ENCODE results near the gene TP73. TPM values are rescaled to one million over a fixed set of nuclear protein-coding genes. Genes with fewer than 3 reads are reported as not detected.
"Not testable (repeated sequence)": the region's sequence is repeated elsewhere in the genome, so short reads cannot be mapped to it uniquely, and the experiment has no call there.

The TP73 gene
- total RNA-seq, 1 experiment from 2014 or later, result 19.2 TPM

DNA sequence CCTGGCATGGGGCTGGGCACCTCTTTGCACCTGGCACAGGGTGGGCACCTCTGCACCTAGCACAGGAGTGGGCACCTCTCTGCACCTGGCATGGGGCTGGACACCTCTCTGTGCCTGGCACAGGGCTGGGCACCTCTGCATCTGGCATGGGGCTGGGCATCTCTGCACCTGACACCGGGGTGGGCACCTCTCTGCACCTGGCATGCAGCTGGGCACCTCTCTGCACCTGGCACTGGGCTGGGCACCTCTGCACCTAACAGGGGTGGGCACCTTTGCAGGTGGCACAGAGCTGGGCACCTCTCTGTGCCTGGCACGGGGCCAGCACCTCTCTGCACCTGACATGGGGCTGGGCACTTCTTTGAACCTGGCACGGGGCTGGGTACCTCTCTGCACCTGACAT lies 70.5 kb downstream of the TP73 start (continued):
- no peak for TF ChIP-seq SIN3A (IDR thresholded peaks at IDR 0.05; ENCODE audit: low read depth)
- no peak for TF ChIP-seq EZH2phosphoT487 (IDR thresholded peaks at IDR 0.05; ENCODE audit: borderline replicate concordance)
- no peak for TF ChIP-seq EGR1 (IDR thresholded peaks at IDR 0.05; ENCODE audit: low read depth)
- no peak for TF ChIP-seq JUND (IDR thresholded peaks at IDR 0.05)
- no peak for TF ChIP-seq ELF1 (IDR thresholded peaks at IDR 0.05; ENCODE audit: borderline replicate concordance, low read depth)
- TF ChIP-seq RAD21 (IDR thresholded peaks at IDR 0.05; ENCODE audit: low read depth), result no peak
- TF ChIP-seq, protein P1, sequence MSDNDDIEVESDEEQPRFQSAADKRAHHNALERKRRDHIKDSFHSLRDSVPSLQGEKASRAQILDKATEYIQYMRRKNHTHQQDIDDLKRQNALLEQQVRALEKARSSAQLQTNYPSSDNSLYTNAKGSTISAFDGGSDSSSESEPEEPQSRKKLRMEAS (IDR thresholded peaks at IDR 0.05), result no peak
- no peak for TF ChIP-seq TCF7L2 (IDR thresholded peaks at IDR 0.05; ENCODE audit: borderline replicate concordance, extremely low read depth, insufficient read depth, insufficient read length)

DNA sequence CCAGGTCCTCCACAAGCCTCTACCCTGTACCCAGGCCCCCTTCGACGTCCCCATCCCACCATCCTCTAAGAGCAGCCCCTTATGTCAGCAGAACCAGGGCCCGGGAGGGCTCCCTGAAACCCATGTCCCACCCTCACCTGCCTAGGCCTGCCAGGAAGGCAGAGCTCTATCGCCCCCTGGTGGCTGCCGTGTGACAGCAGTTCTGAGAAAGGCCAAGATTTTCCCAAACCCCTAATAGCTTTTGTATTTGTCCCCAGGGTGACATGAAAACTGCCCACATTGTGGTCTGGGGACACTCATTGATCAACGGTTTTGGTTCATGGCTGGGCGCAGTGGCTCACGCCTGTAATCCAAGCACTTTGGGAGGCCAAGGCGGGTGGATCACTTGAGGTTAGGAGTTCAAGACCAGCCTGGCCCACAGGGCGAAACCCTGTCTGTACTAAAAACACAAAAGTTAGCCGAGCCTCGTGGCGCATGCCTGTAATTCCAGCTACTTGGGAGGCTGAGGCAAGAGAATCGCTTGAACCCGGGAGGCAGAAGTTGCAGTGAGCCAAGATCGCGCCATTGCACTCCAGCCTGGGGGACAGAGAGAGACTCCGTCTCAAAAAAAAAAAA lies 72.2 kb downstream of the TP73 start:
- H3K4me2 ChIP-seq (ENCODE audit: low read length); H3K4me3 ChIP-seq (replicated peaks in 1 of 2; ENCODE audit: low read depth in 1 of 2, low read length in 2 of 2); H3K79me2 ChIP-seq (ENCODE audit: insufficient read depth, low read length); BruUV-seq (replicated peaks); H3K27me3 ChIP-seq (ENCODE audit: insufficient read depth, low read length); H3K9me2 ChIP-seq (ENCODE audit: insufficient read depth); H3K4me1 ChIP-seq (ENCODE audit: control insufficient read depth in 1 of 2, insufficient read depth in 2 of 2, low read length in 2 of 2); H3K9ac ChIP-seq (ENCODE audit: low read length); H4K20me1 ChIP-seq (ENCODE audit: insufficient read depth); H3K36me3 ChIP-seq (ENCODE audit: control insufficient read depth in 1 of 2, insufficient read depth in 2 of 2, low read length in 2 of 2); H3K27ac ChIP-seq (ENCODE audit: low read depth, low read length); H2AFZ ChIP-seq (ENCODE audit: low read depth, low read length, poor library complexity, severe bottlenecking); H3K9me3 ChIP-seq (ENCODE audit: control insufficient read depth in 1 of 2, insufficient read depth in 1 of 2, low read depth in 1 of 2, low read length in 2 of 2): not testable (repeated sequence)
- DNase-seq (ENCODE audit: low read depth, low spot score) (peak; percentile 28), ATAC-seq (peak; percentile 78)
- ChIA-PET CTCF (interaction anchor here (0.6 to 1.5 kb wide), 13 partner anchors 9 to 271 kb away, joined by 3 to 23 read pairs (median 3); no protein-coding TSS in a partner anchor), RAD21 (ENCODE audit: low non-redundant PET in 1 of 2, low total read pairs in 2 of 2, uncharacterized antibody in 2 of 2, unreplicated experiment in 2 of 2) (interaction anchor here in 1 of 2 experiments (1.0 kb wide), 1 partner anchor 271 kb away, joined by 3 read pairs; no protein-coding TSS in a partner anchor), POLR2A (interaction anchor here (0.6 kb wide), 1 partner anchor 271 kb away, joined by 3 read pairs; no protein-coding TSS in a partner anchor)
- TF ChIP-seq, protein P2, sequence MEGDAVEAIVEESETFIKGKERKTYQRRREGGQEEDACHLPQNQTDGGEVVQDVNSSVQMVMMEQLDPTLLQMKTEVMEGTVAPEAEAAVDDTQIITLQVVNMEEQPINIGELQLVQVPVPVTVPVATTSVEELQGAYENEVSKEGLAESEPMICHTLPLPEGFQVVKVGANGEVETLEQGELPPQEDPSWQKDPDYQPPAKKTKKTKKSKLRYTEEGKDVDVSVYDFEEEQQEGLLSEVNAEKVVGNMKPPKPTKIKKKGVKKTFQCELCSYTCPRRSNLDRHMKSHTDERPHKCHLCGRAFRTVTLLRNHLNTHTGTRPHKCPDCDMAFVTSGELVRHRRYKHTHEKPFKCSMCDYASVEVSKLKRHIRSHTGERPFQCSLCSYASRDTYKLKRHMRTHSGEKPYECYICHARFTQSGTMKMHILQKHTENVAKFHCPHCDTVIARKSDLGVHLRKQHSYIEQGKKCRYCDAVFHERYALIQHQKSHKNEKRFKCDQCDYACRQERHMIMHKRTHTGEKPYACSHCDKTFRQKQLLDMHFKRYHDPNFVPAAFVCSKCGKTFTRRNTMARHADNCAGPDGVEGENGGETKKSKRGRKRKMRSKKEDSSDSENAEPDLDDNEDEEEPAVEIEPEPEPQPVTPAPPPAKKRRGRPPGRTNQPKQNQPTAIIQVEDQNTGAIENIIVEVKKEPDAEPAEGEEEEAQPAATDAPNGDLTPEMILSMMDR (IDR thresholded peaks at IDR 0.05 in 2 of 3, conservative IDR thresholded peaks at IDR 0.05 in 1 of 3; ENCODE audit: borderline replicate concordance in 1 of 3, insufficient read depth in 1 of 3, low read depth in 2 of 3, low read length in 2 of 3), result peak; percentile 79 to 97 (median 96)
- TF ChIP-seq RAD21 (IDR thresholded peaks at IDR 0.05; ENCODE audit: low read depth) (peak; percentile 84), YY1 (IDR thresholded peaks at IDR 0.05; ENCODE audit: extremely low read depth, insufficient replicate concordance, low read depth, low read length) (peak; percentile 17)
- intact Hi-C loops (cut with micrococcal nuclease), result loop anchor here (1.0 to 5.0 kb wide), 4 partner anchors 74 to 272 kb away; partner anchors contain the start of genes ARHGEF16 and WRAP73
